ENCODE results near the gene PSRC1. TPM values are rescaled to one million over a fixed set of nuclear protein-coding genes. Genes with fewer than 3 reads are reported as not detected.

Gene PSRC1
- total and polyA plus RNA-seq, 2 experiments from 2014 or later = 55.0 to 61.1 TPM

GRCh38 chr1:109252167-109252892 lies 30.6 kb downstream of the PSRC1 start:
- Histone ChIP-seq H3K27me3 (ENCODE audit: insufficient read depth) (peaks cover 12% of the 10 kb centered on the region), H4K20me1 (replicated peaks; ENCODE audit: insufficient read depth) (no peaks in the 10 kb centered on the region; the same call in 1 of the 2 replicates), H3K79me2 (replicated peaks; ENCODE audit: insufficient read depth) (peaks cover 19% of the 10 kb centered on the region; the same call in 1 of the 2 replicates), H3F3A (replicated peaks; ENCODE audit: low read depth) (no peaks in the 10 kb centered on the region), H3K9me2 (ENCODE audit: insufficient read depth) (no peaks in the 10 kb centered on the region), H3K4me3 (no peak overlapping the region), H2AFZ (no peak overlapping the region), H3K4me2 (no peak overlapping the region), H3K27ac (ENCODE audit: low read depth) (no peak overlapping the region), H3K4me1 (ENCODE audit: insufficient read depth) (peaks cover 39% of the 10 kb centered on the region), H3K36me3 (ENCODE audit: insufficient read depth) (no peaks in the 10 kb centered on the region)
- no peak for DNase-seq (ENCODE audit: low spot score)
- ATAC-seq = no peak
- TF ChIP-seq, protein P1, sequence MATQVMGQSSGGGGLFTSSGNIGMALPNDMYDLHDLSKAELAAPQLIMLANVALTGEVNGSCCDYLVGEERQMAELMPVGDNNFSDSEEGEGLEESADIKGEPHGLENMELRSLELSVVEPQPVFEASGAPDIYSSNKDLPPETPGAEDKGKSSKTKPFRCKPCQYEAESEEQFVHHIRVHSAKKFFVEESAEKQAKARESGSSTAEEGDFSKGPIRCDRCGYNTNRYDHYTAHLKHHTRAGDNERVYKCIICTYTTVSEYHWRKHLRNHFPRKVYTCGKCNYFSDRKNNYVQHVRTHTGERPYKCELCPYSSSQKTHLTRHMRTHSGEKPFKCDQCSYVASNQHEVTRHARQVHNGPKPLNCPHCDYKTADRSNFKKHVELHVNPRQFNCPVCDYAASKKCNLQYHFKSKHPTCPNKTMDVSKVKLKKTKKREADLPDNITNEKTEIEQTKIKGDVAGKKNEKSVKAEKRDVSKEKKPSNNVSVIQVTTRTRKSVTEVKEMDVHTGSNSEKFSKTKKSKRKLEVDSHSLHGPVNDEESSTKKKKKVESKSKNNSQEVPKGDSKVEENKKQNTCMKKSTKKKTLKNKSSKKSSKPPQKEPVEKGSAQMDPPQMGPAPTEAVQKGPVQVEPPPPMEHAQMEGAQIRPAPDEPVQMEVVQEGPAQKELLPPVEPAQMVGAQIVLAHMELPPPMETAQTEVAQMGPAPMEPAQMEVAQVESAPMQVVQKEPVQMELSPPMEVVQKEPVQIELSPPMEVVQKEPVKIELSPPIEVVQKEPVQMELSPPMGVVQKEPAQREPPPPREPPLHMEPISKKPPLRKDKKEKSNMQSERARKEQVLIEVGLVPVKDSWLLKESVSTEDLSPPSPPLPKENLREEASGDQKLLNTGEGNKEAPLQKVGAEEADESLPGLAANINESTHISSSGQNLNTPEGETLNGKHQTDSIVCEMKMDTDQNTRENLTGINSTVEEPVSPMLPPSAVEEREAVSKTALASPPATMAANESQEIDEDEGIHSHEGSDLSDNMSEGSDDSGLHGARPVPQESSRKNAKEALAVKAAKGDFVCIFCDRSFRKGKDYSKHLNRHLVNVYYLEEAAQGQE (IDR thresholded peaks at IDR 0.05; ENCODE audit: unreplicated experiment) = no peak
- TF ChIP-seq ZNF331 (CRISPR knock-in tag; IDR thresholded peaks at IDR 0.05; ENCODE audit: low read depth) (no peak), POLR2AphosphoS5 (IDR thresholded peaks at IDR 0.05; ENCODE audit: low read depth) (no peak), NANOG (IDR thresholded peaks at IDR 0.05; ENCODE audit: borderline replicate concordance) (no peak), STAT1 (IDR thresholded peaks at IDR 0.05; ENCODE audit: unreplicated experiment) (no peak), EZH2 (IDR thresholded peaks at IDR 0.05; ENCODE audit: low read depth, unreplicated experiment) (no peak), ZNF114 (CRISPR knock-in tag; IDR thresholded peaks at IDR 0.05) (no peak), ZNF462 (CRISPR knock-in tag; IDR thresholded peaks at IDR 0.05) (no peak), CREB1 (CRISPR knock-in tag; IDR thresholded peaks at IDR 0.05; ENCODE audit: low read depth) (no peak), JUNB (IDR thresholded peaks at IDR 0.05; ENCODE audit: unreplicated experiment) (no peak), EZH2phosphoT487 (IDR thresholded peaks at IDR 0.05; ENCODE audit: unreplicated experiment) (no peak)
- TF ChIP-seq, protein P2, sequence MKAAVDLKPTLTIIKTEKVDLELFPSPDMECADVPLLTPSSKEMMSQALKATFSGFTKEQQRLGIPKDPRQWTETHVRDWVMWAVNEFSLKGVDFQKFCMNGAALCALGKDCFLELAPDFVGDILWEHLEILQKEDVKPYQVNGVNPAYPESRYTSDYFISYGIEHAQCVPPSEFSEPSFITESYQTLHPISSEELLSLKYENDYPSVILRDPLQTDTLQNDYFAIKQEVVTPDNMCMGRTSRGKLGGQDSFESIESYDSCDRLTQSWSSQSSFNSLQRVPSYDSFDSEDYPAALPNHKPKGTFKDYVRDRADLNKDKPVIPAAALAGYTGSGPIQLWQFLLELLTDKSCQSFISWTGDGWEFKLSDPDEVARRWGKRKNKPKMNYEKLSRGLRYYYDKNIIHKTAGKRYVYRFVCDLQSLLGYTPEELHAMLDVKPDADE (IDR thresholded peaks at IDR 0.05) = no peak
- TF ChIP-seq, protein P3, sequence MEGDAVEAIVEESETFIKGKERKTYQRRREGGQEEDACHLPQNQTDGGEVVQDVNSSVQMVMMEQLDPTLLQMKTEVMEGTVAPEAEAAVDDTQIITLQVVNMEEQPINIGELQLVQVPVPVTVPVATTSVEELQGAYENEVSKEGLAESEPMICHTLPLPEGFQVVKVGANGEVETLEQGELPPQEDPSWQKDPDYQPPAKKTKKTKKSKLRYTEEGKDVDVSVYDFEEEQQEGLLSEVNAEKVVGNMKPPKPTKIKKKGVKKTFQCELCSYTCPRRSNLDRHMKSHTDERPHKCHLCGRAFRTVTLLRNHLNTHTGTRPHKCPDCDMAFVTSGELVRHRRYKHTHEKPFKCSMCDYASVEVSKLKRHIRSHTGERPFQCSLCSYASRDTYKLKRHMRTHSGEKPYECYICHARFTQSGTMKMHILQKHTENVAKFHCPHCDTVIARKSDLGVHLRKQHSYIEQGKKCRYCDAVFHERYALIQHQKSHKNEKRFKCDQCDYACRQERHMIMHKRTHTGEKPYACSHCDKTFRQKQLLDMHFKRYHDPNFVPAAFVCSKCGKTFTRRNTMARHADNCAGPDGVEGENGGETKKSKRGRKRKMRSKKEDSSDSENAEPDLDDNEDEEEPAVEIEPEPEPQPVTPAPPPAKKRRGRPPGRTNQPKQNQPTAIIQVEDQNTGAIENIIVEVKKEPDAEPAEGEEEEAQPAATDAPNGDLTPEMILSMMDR (conservative IDR thresholded peaks at IDR 0.05; ENCODE audit: low read depth in 2 of 2) = no peak
- peaks cover 28% of the 10 kb centered on the region for H3K36me3 Mint-ChIP-seq (ENCODE audit: low read depth)
- peaks cover 26% of the 10 kb centered on the region for H3K27me3 Mint-ChIP-seq (ENCODE audit: insufficient read depth, low read depth, poor library complexity)
- H3K4me1 Mint-ChIP-seq = peaks cover 25% of the 10 kb centered on the region
- no peak overlapping the region for H3K27ac Mint-ChIP-seq
- peaks cover 17% of the 10 kb centered on the region; the same call in 2 of the 3 replicates for H3K9me3 Mint-ChIP-seq
- H3K4me3 Mint-ChIP-seq = no peak overlapping the region; the same call in 2 of the 3 replicates

Data from GM23338 (cell line).